ENCODE data around the gene GPR155. TPM values are rescaled to one million over a fixed set of nuclear protein-coding genes. Genes with fewer than 3 reads are reported as not detected.

The GPR155 gene
- total and polyA plus RNA-seq, 2 experiments from 2014 or later, result 1.2 to 1.3 TPM

GRCh38 chr2:174449033-174449432 is 37.8 kb downstream of the GPR155 start:
- TF ChIP-seq ZNF462 (CRISPR knock-in tag; IDR thresholded peaks at IDR 0.05) (no peak), STAT1 (IDR thresholded peaks at IDR 0.05; ENCODE audit: unreplicated experiment) (no peak), ZNF331 (CRISPR knock-in tag; IDR thresholded peaks at IDR 0.05; ENCODE audit: low read depth) (no peak), NANOG (IDR thresholded peaks at IDR 0.05; ENCODE audit: borderline replicate concordance) (no peak), EZH2phosphoT487 (IDR thresholded peaks at IDR 0.05; ENCODE audit: unreplicated experiment) (no peak), JUNB (IDR thresholded peaks at IDR 0.05; ENCODE audit: unreplicated experiment) (no peak)
- Histone ChIP-seq H3K9me2 (ENCODE audit: insufficient read depth) (no peaks in the 10 kb centered on the region), H3K27ac (ENCODE audit: low read depth) (no peak overlapping the region), H3K4me2 (no peak overlapping the region), H3K36me3 (ENCODE audit: insufficient read depth) (no peaks in the 10 kb centered on the region), H2AFZ (no peak overlapping the region), H3K79me2 (replicated peaks; ENCODE audit: insufficient read depth) (no peaks in the 10 kb centered on the region), H3K4me3 (no peak overlapping the region), H4K20me1 (replicated peaks; ENCODE audit: insufficient read depth) (no peaks in the 10 kb centered on the region), H3K4me1 (ENCODE audit: insufficient read depth) (no peaks in the 10 kb centered on the region), H3K27me3 (ENCODE audit: insufficient read depth) (no peaks in the 10 kb centered on the region), H3F3A (replicated peaks; ENCODE audit: low read depth) (no peaks in the 10 kb centered on the region)
- Mint-ChIP-seq H3K4me3 (no peak overlapping the region), H3K27ac (no peak overlapping the region), H3K36me3 (ENCODE audit: low read depth) (no peaks in the 10 kb centered on the region), H3K4me1 (peaks cover 5% of the 10 kb centered on the region; the same call in 1 of the 3 replicates), H3K9me3 (no peaks in the 10 kb centered on the region; the same call in 2 of the 3 replicates), H3K27me3 (ENCODE audit: insufficient read depth, low read depth, poor library complexity) (no peaks in the 10 kb centered on the region)
- no peak for ATAC-seq
- DNase-seq (ENCODE audit: low spot score), result no peak

GRCh38 chr2:174446531-174446930 is 40.3 kb downstream of the GPR155 start:
- H3K27me3 Mint-ChIP-seq (ENCODE audit: insufficient read depth, low read depth, poor library complexity), result peaks cover 3% of the 10 kb centered on the region
- Histone ChIP-seq H3K27me3 (ENCODE audit: insufficient read depth) (no peaks in the 10 kb centered on the region), H3K4me1 (ENCODE audit: insufficient read depth) (no peaks in the 10 kb centered on the region), H3F3A (replicated peaks; ENCODE audit: low read depth) (no peaks in the 10 kb centered on the region), H3K4me3 (no peak overlapping the region), H2AFZ (no peak overlapping the region), H3K36me3 (ENCODE audit: insufficient read depth) (no peaks in the 10 kb centered on the region), H3K27ac (ENCODE audit: low read depth) (no peak overlapping the region), H3K4me2 (no peak overlapping the region), H3K9me2 (ENCODE audit: insufficient read depth) (no peaks in the 10 kb centered on the region), H3K79me2 (replicated peaks; ENCODE audit: insufficient read depth) (no peaks in the 10 kb centered on the region), H4K20me1 (replicated peaks; ENCODE audit: insufficient read depth) (no peaks in the 10 kb centered on the region)
- no peak overlapping the region for H3K4me3 Mint-ChIP-seq
- peaks cover 10% of the 10 kb centered on the region for H3K4me1 Mint-ChIP-seq
- no peaks in the 10 kb centered on the region for H3K9me3 Mint-ChIP-seq
- ATAC-seq, result no peak
- H3K27ac Mint-ChIP-seq, result no peak overlapping the region
- DNase-seq (ENCODE audit: low spot score), result no peak
- H3K36me3 Mint-ChIP-seq (ENCODE audit: low read depth), result no peaks in the 10 kb centered on the region
- no peak for TF ChIP-seq EZH2 (IDR thresholded peaks at IDR 0.05; ENCODE audit: low read depth, unreplicated experiment)
- TF ChIP-seq ZNF331 (CRISPR knock-in tag; IDR thresholded peaks at IDR 0.05; ENCODE audit: low read depth), result no peak
- no peak for TF ChIP-seq JUNB (IDR thresholded peaks at IDR 0.05; ENCODE audit: unreplicated experiment)
- no peak for TF ChIP-seq ZNF114 (CRISPR knock-in tag; IDR thresholded peaks at IDR 0.05)
- no peak for TF ChIP-seq REST (IDR thresholded peaks at IDR 0.05; ENCODE audit: unreplicated experiment)
- TF ChIP-seq ETS1 (IDR thresholded peaks at IDR 0.05), result no peak
